GM19455 (cell line): Measurements from ENCODE around the gene KLHL11.
A peak's percentile ranks its signal among the peaks of the same experiment; 100 is the strongest.

Experiments
- ATAC-seq: cut with Tn5 transposase; IDR thresholded peaks from one replicate; pipeline ENCODE4 v1.9.1; 2021; ENCODE audit not compliant: unreplicated experiment

The KLHL11 gene

DNA sequence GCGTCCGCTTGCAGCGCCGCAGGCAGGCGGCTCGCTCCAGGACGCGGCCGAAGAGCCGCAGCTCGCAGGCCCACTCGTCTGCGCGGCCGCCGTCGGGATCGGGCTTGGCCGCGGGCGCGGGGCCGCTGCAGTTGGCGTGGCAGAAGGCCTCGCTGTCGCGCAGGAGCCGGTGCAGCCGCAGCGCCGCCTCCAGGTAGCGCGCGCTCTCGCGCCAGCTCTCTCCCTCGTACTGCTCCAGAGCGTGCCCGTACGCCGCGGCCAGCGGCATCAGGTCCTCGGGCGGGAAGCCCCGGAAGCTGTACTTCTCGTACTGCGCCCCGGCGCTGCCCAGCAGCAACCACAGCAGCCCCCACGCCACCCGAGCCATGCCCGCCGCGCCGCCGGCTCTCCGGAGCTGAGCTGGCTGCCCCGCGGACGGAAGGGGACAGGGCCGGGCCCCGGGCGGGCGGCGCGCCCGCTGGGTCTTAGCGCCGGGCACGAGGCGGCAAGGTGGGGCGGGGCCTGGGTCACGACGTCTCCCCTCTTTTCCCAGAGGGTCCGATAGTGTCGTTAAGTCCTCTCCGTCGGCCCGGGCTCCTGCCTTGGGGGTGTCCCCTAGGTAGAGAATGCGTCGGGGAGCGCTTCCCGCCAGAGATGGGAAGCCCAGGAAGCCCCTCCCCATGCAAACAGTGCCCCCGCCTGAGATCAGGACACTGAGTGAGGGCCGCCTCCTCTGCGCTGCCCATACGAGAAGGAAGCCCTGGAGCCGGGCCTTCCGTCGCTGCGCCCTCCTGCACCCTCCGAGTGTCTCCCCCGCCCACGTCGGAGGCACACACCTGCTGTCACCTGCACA, 53.5 kb downstream of the KLHL11 start, which contains the start of gene P3H4:
TSS of gene P3H4 (minus strand) at position 401 of the 832 bp plus-strand sequence. CDS start at position 367, 34 bp downstream.
- ATAC-seq: peak; percentile 59

DNA sequence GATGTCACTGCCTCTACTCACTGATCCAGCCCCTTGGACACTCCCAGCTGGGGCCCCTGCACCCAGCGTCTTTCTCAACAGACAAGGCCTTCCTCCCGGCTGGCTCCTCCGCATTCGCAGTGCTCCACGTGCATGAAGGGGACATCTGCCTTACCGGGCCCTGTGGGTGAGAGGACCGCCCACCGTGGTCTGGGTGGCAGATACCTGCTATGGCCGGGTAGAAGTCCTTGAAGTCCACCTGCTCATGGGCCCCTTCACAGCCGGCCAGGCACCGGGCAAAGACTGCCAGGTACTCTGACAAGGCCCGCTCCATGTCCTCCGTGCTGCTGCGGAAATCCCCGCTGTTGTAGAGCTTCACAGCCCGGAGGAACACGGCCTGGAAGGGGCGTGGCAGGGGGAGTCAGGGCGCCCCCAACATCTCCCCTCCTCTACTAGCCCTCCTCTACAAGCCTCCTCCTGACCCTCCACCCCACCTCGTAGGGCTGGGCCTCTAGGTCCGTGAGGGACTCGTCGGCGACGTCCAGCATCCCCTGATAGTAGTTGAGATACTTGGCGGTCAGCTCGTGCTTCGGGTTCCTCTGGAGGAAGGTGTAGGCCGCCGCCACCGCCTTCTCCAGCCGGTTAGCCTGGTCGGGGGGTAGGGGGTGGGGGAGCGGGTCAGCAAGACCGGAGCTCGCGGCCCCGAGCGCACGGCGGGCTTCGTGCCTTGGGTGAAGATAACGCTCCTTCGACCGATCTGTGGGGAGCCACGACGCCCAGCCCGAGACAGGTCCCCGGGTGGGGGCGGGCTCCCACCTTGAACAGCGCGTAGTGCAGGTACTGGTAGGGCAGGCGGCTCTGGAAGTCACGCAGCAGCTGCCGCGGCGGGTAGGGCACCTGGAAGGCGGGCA, 54.3 kb downstream of the KLHL11 start:
- ATAC-seq: no peak

DNA sequence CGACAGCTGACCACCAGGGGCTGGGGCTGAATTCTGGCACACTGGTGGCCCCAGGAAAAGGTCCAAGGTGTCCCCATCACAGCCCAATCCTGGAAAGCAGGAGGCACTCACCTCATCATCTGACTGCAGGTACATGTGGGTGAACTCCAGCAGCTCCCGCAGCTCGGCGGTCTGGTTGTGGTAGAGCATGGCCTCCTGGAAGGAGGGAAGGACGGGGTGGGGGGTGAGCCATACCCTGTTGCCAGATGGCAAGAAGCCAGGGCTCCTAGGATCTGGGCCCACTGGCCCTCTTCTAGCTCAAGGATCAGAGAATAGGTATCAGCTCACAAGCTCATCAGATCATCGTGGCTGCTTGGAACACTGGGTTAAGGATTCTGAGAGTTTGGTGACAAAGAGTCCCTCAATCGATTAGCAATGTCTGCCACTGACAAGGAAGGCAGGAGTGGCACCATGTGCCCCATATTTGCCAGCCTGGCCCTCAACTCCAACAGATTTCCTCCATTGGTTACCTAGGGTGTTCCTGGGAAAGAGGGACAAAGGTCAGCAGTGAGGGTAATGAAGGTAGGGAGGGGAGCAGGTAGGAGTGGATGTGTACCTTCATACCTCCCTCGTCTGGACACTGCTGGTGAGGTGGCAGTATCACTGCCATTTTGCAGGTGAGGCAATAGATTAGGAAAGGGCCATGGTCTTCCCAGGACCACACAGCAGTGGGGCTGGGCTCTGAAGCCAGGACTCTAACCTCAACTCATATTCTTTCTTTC, 58.4 kb downstream of the KLHL11 start:
- ATAC-seq: no peak
